ENCODE measurements around the gene PADI4.
"Not testable (repeated sequence)": the region's sequence is repeated elsewhere in the genome, so short reads cannot be mapped to it uniquely, and the experiment has no call there.

The PADI4 gene

GRCh38 chr1:17315542-17316130 is 7.6 kb downstream of the PADI4 start:
- no peak for DNase-seq

DNA sequence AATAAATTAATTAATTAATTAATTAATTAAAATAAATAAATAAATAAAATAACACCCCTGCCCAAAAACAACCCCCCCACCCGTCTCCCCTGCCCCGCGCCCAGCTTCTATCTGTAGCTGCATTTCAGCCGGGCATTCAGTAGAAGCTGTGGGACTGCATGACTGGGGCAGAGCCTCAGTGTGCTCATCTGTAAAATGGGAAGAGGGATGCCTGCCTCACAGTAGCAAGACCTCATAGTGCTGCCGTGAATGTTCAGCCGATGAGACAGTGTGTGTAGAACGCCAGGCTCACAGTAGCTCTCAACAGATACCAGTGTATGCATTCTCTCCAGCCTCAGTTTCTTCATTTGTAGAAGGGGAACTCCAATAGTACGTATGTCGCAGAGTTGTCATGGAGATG is 8.7 kb downstream of the PADI4 start:
- DNase-seq: no peak

DNA sequence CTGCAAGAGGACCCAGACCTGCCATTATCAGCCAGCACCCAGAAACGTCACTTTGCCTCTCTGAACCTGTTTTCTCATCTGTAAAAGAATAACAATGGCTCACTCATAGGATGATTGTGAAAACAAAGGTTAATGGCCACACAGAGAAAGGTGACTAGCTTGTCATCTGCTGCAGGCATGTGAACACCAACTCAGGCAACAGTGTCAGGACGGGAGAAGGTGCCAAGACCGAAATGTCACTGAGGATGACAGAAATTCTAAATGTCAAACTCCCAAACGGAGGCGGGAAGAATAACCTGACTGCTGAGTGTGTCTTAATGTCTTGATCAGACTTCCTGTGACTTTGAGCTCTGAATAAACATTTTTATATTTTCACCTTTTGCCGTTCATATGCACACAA is 10.3 kb downstream of the PADI4 start:
- no peak for DNase-seq

DNA sequence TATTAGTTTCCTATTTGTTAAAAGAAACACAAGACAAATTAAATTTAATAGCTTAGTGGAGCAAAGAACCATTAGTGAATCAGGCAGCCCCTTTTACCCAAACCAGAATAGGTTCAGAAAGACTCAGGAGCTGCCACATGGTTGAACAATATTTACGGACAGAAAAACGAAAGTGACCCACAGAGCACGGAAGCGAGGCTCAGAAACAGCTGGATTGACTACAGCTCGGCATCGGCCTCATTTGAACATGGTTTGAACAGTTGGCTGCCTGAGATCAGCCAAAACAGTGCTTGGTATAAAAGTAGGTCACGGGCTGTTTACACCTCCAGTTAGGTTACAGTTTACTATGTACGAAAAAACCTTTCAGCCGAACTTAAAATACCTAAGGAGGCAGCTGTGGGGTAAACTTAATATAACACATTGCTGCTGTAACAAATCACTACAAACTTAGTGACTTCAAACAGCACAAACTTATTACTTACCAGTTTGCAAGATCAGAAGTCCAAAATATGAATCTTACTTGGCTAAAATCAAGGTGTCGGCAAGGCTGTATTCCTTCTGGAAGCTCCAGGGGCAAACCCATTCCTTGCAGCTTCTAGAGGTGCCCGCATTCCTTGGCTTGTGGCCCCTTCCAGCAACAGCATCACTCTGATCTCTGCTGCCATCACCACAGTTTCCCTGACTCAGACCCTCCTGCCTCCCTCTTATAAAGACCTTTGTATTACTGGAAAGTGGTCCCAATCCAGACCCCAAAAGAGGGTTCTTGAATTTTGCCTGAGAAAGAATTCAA is 11.8 kb downstream of the PADI4 start:
- no peak for DNase-seq

DNA sequence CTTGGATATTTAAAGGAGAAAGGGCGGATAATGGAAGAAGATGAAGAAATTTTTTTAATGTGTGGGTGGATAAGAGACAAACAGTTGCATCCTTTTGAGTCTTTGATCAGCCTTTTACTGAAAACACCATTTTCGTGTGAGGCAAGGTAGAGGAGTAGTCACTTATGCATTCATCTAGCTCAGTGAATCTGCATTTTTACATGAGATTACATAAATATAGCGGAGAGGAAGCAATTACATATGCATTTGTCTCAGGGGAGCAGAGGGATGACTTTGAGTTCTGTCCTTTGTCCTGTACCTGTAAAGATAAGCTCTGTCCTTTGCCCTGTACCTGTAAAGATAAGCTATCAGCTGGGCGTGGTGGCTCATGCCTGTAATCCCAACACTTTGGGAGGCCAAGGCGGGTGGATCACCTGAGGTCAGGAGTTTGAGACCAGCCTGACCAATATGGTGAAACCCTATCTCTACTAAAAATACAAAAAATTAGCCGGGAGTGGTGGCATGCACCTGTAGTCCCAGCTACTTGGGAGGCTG is 13.9 kb downstream of the PADI4 start:
- not testable (repeated sequence) for DNase-seq

DNA sequence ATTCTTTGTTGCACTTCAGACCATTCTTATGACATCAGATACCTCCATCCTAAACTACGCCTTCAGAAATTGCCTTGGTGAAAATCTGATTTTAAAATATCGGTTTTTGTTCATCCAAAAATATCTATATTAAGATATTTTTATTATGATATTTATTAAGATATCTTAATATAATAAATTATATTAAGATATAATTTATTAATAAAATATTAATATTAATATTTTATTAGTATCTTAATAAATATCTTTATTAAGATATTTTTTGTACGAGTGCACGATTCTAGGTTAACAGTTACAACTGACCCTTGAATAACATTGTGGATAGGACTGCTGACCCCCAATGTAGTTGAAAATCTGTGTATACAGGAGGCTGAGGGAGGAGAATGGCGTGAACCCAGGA is 20.9 kb downstream of the PADI4 start:
- DNase-seq: no peak

- no peak for DNase-seq
These were observed 21.6 kb downstream of the PADI4 start for GRCh38 chr1:17329610-17330009.

DNA sequence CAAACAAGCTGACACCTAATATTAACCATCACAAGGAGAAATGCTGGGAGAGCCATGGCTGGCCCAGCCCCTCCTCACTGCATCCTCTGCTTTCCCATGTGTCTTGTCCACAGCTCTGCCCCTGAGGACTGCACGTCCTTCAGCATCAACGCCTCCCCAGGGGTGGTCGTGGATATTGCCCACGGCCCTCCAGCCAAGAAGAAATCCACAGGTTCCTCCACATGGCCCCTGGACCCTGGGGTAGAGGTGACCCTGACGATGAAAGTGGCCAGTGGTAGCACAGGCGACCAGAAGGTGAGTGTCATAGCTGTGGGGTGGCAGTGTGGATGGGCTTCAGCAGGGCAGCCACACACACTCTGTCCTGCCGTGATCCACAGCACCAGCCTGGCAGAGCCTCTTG is 22.9 kb downstream of the PADI4 start:
- no peak for DNase-seq

GRCh38 chr1:17333081-17333480 is 25.1 kb downstream of the PADI4 start:
- no peak for DNase-seq

DNA sequence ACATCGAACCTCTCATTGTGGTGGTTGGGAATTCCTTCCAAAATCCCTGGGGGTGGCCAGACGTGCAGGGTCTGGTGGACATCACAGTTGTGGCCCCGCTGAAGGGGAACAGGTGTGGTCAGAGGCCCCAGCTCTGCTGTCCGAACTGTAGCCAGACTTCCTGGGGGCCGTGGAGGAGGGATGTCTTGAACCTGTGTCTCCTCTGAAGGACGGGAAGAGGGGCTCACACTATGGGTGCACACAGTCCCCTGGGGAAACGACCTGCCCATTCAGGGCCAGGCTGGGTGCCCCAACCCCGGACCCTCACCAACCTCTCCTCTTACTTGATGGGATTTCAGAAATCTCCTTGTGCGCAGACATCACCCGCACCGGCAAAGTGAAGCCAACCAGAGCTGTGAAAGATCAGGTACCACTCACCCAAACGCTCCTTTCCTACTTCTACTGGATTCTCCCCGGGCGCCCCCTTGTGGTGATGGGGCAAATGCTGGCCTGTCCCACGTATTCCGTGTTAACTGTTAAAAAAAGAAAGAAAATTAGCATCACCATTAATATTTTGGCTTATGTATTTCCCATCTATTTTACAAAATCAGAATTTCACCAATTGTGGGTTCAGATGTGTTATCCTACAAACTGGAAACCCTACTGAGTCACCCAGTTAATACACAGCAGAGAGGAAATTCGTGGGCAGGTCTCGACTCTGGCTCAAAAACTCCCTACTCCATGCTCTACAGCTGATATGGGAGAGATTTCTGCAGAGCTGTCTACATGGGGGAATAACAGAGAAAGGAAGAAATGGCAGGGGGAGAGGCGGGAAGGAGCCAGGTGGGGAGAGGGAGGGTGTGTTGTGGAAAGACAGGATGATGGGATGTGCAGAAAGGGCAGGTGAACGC is 28.1 kb downstream of the PADI4 start:
- no peak for DNase-seq

DNA sequence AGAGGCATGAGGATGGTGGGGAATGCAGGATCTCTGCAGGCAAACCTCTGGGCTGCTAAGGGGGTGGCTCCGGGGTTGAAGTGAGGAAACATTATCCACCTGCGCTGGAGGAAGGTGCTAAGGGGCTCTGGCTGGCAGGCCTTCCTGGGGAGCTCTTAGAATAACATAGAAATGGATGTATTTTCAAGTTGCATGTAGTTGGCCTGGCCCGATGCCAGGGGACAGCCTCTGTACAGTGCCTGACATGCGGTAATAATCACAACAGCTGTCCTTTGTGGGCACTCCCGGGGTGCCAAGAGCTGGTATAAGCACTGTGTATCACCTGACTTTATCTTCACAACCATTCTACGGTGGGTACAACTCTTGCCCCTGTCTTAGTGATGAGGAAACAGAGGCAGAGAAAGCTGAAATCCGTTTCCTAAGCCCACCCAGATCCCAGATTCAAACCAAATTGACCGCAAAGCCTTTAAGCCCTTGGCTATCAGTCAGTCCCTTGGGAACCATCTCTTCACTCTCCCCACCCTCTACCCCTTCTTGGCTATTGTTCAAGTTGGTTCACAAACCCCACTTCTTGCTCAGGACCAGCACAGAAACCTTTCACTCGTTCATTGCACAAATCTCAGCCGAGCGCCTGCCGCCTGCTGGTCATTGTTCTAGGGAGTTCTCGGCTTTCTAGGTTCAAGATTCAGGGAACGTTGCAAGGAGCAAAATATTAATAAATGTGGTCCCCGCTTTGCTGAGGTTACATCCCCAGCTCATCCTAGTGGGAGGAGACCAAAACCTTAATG is 30.9 kb downstream of the PADI4 start:
- no peak for DNase-seq

GRCh38 chr1:17339521-17339920 is 31.5 kb downstream of the PADI4 start:
- DNase-seq: no peak

- DNase-seq: no peak
These were observed 32.4 kb downstream of the PADI4 start for GRCh38 chr1:17340358-17340757.

DNA sequence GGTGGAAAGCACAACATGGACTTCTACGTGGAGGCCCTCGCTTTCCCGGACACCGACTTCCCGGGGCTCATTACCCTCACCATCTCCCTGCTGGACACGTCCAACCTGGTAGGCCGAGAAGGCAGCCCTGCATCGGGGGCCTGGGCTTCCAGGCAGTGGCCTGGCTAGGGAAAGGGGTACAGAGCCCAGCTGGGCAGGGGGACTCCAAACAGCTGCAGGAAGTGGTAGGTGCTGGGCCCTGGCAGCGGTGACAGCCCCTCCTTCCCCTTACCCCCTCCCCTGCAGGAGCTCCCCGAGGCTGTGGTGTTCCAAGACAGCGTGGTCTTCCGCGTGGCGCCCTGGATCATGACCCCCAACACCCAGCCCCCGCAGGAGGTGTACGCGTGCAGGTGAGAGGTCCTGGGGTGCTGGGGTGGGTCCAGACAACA is 34.0 kb downstream of the PADI4 start:
- no peak for DNase-seq

DNA sequence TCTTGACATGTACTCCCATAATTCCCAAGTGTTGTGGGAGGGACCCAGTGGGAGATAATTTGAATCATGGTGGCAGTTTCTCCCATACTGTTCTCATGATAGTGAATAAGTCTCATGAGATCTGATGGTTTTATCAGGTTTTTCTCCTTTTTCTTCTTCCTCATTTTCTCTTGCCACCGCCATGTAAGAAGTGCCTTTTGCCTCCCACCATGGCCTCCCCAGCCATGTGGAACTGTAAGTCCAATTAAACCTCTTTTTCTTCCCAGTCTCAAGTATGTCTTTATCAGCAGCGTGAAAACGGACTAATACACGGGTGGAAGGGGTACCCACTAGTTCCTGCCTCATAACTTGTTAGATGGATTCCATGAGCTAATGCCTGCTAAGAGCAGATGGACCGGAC is 37.5 kb downstream of the PADI4 start:
- DNase-seq: not testable (repeated sequence)

DNA sequence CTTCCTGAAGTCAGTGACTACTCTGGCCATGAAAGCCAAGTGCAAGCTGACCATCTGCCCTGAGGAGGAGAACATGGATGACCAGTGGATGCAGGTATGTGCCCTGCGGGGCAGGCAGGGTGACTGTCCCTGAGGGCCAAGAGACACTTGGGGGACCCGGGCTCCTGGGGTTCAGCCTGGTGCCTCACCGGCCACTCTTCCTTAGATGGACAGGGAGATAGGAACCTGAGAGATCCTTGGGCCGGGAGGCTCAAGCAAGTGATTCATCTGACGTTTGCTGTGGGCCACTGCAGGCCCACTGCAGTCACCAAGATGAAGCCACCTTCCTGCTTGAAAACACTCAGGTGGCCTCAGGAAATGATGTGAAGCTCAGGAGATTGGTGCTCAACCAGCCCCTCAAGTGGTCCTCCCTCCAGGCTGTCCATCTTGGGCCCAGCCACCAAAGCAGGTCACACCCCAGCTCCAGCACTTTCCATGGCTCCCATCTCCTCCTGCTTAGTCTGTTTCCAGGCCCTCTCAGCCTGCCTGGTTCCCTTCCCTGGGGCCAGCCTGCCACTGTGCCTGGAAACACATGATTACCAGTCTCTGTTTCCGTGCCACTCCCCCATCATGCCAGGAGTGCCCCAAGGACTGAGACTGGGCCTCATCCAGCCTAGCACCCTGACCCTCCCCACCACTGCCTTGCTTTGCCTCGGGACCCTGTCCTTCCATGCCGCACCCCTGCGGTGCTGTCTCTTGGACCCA is 38.2 kb downstream of the PADI4 start:
- DNase-seq: no peak

DNA sequence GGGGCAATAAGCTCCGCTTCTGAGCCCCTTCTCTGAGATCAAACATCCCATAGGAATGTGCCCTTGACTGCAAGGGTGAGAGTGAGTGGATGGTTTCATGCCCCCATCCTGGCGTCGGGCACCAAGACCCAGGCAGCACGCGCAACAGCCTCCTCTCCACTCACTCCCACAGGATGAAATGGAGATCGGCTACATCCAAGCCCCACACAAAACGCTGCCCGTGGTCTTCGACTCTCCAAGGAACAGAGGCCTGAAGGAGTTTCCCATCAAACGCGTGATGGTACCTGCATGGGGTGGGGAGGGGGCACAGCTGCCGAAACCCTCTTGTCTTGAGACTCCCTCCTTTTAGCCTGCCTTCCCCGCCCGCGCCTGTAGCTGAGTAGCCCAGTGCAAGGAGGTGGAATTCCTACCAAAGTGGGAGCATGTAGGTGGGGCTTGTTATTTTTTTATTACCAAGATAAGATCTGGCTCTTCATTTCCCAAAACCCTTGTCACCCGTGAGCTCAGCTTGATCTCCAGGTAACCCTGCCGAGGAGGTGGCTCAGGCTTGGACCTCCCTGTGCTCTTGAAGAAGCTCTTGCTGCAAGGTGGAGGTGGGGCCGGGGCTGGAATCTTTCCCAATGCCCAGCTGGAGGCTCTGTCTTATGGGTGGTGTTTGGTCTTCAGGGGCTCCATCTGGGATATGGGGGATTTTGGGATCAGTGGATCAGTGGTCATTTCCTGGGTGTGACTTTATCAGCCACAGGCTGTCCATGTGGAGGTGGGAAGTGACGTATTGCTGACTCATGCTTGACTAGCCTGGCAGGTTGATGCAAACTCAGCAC is 40.0 kb downstream of the PADI4 start:
- DNase-seq: no peak

- no peak for DNase-seq
These were observed 40.7 kb downstream of the PADI4 start for GRCh38 chr1:17348593-17349234.

DNA sequence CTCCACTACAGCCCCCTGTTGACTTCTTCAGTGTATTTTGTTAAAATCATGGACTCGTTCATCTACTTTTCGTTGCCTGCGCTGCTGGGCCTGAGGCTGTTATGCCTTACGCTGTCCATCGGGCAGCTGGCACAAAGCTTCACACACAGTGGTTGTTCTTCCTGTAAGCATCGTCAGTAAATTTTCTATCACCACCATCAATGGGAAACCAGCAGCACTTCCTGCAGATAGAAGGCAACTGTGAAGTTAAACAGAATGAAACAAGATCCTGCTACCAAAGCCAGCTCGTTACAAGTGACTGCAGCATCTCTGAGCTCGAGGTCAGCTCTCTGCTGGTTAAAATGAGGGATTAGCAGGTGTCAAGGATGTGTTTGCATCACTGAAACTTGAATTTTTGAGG is 42.1 kb downstream of the PADI4 start:
- DNase-seq: no peak

DNA sequence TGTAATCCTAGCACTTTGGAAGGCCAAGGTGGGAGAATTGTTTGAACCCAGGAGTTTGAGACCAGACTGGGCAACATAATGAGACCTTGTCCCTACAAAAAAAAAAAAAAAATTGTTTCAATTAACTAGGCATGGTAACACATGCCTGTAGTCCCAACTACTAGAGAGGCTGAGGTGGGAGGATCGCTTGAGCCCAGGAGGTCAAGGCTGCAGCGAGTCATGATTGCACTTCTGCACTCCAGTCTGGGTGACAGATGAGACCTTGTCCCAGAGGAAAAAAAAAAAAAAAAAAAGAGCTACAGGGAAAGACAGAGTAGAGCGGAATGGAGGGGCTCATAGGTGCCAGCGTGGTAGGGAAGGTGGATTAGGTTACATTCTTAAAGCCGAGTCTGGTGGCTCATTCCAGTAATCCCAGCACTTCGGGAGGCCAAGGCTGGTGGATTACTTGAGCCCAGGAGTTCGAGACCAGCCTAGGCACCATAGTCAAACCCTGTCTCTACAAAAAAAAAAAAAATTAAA is 43.0 kb downstream of the PADI4 start:
- no peak for DNase-seq
